ENCODE data around the gene KANK3. TPM values are rescaled to one million over a fixed set of nuclear protein-coding genes. Genes with fewer than 3 reads are reported as not detected.
"Not testable (repeated sequence)": the region's sequence is repeated elsewhere in the genome, so short reads cannot be mapped to it uniquely, and the experiment has no call there.

KANK3 gene
- total RNA-seq = 1 to 10 TPM; 3.4 to 3.5 TPM

DNA sequence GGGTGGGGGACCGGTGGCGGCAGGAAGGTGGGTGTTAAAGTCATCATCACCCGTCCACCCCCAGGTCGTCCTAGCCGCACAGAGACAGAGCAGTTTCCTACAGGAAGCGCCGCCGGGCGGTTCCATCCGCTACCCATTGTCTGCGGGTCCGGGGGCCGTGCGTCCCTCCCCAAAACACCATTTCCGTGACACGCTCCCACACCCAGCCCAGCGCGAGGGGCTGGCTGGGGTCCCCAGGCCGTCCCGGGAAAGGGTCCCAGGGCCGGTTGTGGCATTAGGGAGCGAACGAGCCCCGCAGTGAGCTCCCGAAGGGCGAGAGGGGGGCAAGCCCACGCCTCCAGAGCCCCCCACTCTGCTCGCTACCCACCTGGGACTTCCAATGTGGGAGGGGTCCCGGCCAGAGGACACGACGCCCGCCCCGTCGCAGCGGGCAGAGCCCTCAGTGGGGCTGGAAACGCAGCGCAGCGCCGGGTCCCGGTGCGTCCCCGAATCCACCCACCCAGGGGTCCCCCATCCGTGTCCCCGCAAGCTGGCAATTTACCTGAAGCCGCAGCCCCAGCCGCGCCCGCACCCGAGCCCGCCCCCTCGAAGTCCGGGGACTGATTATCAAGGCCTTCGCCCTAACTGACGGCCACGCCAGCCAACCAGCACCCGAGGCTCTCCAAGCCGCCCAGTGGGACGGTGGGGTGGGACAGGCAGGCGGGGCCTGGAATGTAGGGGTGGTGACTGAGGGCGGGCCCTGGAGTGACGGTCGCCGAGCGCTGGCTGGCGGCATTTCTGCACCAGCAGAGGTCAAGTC, at the start of gene KANK3:
TSS of gene KANK3 (minus strand) at position 579 of the 799 bp plus-strand sequence. CDS start 5,434 bp downstream, outside the sequence.
- H3K9me3 Mint-ChIP-seq (ENCODE audit: insufficient read depth) = no peaks in the 10 kb centered on the region
- no peaks in the 10 kb centered on the region for H3K36me3 Mint-ChIP-seq (ENCODE audit: low read depth)
- ChIA-PET CTCF (interaction anchor here (1.0 to 5.8 kb wide), 3 partner anchors 8 to 11 kb away, joined by 3 to 46 read pairs (median 4); no protein-coding TSS in a partner anchor), POLR2A (interaction anchor here (0.6 to 2.0 kb wide), 3 partner anchors 8 to 129 kb away, joined by 3 to 13 read pairs (median 3); partner anchors contain the start of genes NDUFA7 and RPS28)
- H3K4me1 Mint-ChIP-seq (ENCODE audit: low read depth) = peaks cover 20% of the 10 kb centered on the region
- H3K4me3 Mint-ChIP-seq = peak within 1 kb of the TSS; percentile 77
- ATAC-seq (peak; percentile 100), DNase-seq (peak; percentile 96)
- peaks cover 24% of the 10 kb centered on the region for H3K27me3 Mint-ChIP-seq (ENCODE audit: low read depth)
- H3K27ac Mint-ChIP-seq = peak within 1 kb of the TSS; percentile 72

DNA sequence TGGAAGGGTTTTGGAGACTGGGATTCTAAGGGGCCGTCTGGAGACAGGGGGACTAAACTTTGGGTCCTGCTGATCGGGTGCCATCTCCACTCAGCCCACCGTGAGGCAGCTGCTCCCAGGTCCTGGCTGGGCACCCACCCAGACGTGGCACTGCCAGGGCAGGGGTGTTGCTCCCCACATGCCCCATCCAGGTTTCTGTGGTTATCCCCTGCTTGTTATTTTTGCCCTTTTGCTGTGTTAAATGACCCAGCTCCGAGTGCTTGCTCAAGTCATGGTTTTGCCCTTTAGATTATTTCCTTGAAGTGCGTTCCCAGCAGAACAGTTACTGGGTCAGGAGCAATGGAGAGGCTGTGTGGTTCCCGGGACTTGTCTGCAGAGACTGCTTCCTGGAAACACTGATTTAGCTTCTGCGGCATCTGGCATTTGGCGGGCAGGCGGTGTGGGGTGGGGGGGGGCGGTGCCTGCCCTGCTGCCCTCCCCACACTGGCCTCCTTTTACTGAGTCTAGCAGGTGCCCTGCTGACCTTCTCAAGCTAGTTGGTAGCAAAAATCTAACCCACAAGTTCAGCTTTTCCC, 49.0 kb upstream of the KANK3 start:
- ChIA-PET POLR2A (interaction anchor here (0.6 to 1.1 kb wide), 2 partner anchors 121 to 320 kb away, joined by 3 to 4 read pairs; no protein-coding TSS in a partner anchor), CTCF (interaction anchor here (6.0 kb wide), 1 partner anchor 38 kb away, joined by 45 read pairs; no protein-coding TSS in a partner anchor)
- DNase-seq (no peak), ATAC-seq (no peak)
- Mint-ChIP-seq H3K27me3 (ENCODE audit: low read depth) (no peaks in the 10 kb centered on the region), H3K36me3 (ENCODE audit: low read depth) (peaks cover 3% of the 10 kb centered on the region), H3K27ac (peak overlapping the region; percentile 74), H3K4me1 (ENCODE audit: low read depth) (peaks cover 48% of the 10 kb centered on the region), H3K4me3 (peak overlapping the region; percentile 25), H3K9me3 (ENCODE audit: insufficient read depth) (no peaks in the 10 kb centered on the region)

DNA sequence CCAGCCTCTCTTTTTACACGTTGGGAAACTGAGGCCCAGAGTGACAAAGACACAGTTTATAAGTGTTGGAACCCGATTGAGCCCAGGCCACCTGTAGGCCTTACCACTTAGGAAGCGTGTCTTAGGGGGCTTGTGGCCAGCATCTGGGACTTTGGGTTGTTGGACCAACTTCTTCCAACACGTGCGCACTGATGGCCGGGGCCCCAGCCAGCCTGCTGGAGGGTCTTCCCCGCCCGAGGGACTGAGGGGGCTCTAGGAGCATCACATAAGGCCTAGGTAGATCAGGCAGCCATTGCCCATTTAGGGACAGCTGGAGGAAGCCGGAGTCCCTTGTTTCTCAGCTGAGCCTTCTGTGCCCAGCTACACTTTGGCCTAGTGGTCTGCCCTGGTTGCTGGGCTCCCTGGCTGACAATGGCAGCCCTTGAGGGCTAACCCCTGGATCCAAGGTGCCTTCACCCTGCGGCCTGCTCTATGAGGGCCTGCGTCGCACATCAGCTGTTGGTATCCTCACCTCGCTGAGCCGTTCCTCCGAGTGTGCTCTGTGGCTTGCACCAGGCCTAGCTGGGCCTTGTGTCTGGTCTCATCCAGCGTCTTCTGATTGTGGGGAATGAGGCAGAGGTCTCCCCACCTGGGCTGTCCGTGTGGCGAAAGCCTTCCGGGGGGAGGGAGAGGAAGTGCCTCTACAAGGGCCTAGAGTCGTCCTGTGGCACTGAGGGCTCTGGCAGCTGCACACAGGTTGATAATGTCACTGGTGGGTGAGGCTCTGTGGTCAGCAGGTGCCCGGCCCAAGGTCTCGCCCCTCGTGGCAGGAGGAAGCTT, 48.3 kb upstream of the KANK3 start:
- ATAC-seq = no peak

DNA sequence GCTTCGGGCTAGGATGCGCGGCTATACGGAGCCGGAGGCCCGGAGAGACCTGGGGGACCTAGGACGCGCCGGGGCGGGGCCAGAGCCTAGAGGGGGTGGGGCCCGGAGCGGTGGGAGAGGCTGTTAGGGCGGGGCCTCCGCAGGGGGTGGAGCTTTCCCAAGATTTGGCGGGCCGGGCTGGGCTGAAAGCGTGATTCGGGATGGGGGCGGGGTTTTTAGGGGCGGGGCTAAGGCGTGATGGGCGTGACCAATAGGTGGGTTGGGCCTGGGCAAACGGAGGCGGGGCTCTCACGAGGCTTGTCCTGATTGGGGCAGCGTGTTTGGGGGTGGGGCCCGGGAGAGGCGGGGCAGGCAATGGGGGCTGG, 47.5 kb upstream of the KANK3 start:
- ChIA-PET POLR2A (interaction anchor here (0.6 to 1.2 kb wide), 3 partner anchors 10 to 24 kb away, joined by 3 read pairs; no protein-coding TSS in a partner anchor), CTCF (interaction anchor here (1.0 to 6.0 kb wide), 2 partner anchors 8 to 37 kb away, joined by 3 to 45 read pairs; no protein-coding TSS in a partner anchor)
- H3K27ac Mint-ChIP-seq = peak overlapping the region; percentile 80
- peaks cover 10% of the 10 kb centered on the region for H3K36me3 Mint-ChIP-seq (ENCODE audit: low read depth)
- no peaks in the 10 kb centered on the region for H3K27me3 Mint-ChIP-seq (ENCODE audit: low read depth)
- ATAC-seq (peak; percentile 69), DNase-seq (peak; percentile 95)
- H3K4me1 Mint-ChIP-seq (ENCODE audit: low read depth) = peaks cover 35% of the 10 kb centered on the region
- H3K9me3 Mint-ChIP-seq (ENCODE audit: insufficient read depth) = no peaks in the 10 kb centered on the region
- peak overlapping the region; percentile 95 for H3K4me3 Mint-ChIP-seq

More for the DNA sequence above, 48.3 kb upstream of the KANK3 start:
- H3K4me3 Mint-ChIP-seq = peak overlapping the region; percentile 95
- no peaks in the 10 kb centered on the region for H3K27me3 Mint-ChIP-seq (ENCODE audit: low read depth)
- H3K4me1 Mint-ChIP-seq (ENCODE audit: low read depth) = peaks cover 41% of the 10 kb centered on the region
- POLR2A ChIA-PET = interaction anchor here (0.6 to 1.1 kb wide), 2 partner anchors 25 to 122 kb away, joined by 3 read pairs; no protein-coding TSS in a partner anchor
- no peaks in the 10 kb centered on the region for H3K9me3 Mint-ChIP-seq (ENCODE audit: insufficient read depth)
- H3K27ac Mint-ChIP-seq = peak overlapping the region; percentile 80
- CTCF ChIA-PET = interaction anchor here (6.0 kb wide), 1 partner anchor 37 kb away, joined by 45 read pairs; no protein-coding TSS in a partner anchor
- H3K36me3 Mint-ChIP-seq (ENCODE audit: low read depth) = peaks cover 9% of the 10 kb centered on the region
- no peak for DNase-seq

DNA sequence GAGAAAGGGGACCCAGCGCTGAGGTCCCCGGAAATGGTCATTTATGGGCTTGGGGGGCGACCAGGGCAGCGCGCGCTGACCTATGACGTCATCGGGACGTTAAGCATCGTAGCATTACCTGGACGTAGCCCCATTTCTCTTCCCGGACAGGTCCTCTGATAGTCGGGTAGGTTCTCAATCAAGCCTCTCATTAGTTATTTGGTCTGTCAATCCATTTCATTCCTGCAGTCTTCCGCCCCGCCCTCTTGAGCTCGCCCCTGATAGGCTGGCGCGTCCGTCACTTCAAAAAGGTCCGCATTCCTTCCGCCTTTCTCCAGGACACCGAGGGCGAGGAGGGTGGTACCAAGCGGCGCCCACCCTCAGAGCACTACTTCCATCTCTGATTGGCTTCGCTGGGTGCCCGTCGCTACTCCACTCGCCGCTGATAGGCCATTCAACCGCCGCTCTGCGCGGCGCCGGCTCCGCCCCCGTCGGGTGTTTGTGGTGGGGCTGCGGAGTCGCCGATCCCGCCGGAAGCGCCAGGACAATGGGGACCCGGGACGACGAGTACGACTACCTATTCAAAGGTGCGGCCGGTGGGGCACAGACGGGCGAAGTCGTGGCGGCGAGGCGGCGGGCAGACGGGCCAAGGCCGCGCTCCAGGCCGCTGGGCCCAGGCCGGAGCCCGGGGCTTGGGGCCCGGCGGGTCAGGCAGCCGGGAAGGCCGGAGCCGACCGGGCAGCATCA, 47.0 kb upstream of the KANK3 start, which contains the start of gene RAB11B:
TSS of gene RAB11B (plus strand) at position 470 of the 726 bp plus-strand sequence. CDS start at position 527, 57 bp downstream.
- CTCF ChIA-PET = interaction anchor here (1.0 to 6.0 kb wide), 2 partner anchors 8 to 36 kb away, joined by 3 to 45 read pairs; no protein-coding TSS in a partner anchor
- DNase-seq (peak; percentile 100), ATAC-seq (peak; percentile 96)
- Mint-ChIP-seq H3K36me3 (ENCODE audit: low read depth) (peaks cover 10% of the 10 kb centered on the region), H3K9me3 (ENCODE audit: insufficient read depth) (no peaks in the 10 kb centered on the region), H3K27ac (peak within 1 kb of the TSS; percentile 99), H3K27me3 (ENCODE audit: low read depth) (no peaks in the 10 kb centered on the region), H3K4me3 (peak within 1 kb of the TSS; percentile 95), H3K4me1 (ENCODE audit: low read depth) (peaks cover 30% of the 10 kb centered on the region)
- POLR2A ChIA-PET = interaction anchor here (0.9 to 1.2 kb wide), 3 partner anchors 9 to 13 kb away, joined by 3 read pairs; no protein-coding TSS in a partner anchor

DNA sequence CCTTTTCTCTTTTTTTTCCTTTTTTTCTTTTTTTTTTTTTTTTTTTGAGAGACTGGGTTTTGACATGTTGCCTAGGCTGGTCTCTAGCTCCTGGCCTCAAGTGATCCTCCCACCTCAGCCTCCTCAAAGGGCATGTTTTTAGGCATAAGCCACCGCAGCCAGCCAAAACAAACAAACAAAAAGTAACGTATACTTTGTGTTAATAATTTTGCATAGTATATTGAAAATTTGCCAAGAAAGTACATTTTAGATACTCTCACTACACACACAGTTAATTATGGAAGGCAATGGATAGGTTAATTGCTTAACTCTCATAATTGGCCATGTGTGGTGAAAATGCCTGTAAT, 45.5 kb upstream of the KANK3 start:
- ChIA-PET POLR2A (no interaction called here), CTCF (no interaction called here)
- Mint-ChIP-seq H3K36me3 (ENCODE audit: low read depth) (peaks cover 10% of the 10 kb centered on the region), H3K27me3 (ENCODE audit: low read depth) (no peaks in the 10 kb centered on the region), H3K4me3 (no peak overlapping the region), H3K4me1 (ENCODE audit: low read depth) (peaks cover 29% of the 10 kb centered on the region), H3K27ac (no peak overlapping the region), H3K9me3 (ENCODE audit: insufficient read depth) (no peaks in the 10 kb centered on the region)
- DNase-seq = no peak
- no peak for ATAC-seq

DNA sequence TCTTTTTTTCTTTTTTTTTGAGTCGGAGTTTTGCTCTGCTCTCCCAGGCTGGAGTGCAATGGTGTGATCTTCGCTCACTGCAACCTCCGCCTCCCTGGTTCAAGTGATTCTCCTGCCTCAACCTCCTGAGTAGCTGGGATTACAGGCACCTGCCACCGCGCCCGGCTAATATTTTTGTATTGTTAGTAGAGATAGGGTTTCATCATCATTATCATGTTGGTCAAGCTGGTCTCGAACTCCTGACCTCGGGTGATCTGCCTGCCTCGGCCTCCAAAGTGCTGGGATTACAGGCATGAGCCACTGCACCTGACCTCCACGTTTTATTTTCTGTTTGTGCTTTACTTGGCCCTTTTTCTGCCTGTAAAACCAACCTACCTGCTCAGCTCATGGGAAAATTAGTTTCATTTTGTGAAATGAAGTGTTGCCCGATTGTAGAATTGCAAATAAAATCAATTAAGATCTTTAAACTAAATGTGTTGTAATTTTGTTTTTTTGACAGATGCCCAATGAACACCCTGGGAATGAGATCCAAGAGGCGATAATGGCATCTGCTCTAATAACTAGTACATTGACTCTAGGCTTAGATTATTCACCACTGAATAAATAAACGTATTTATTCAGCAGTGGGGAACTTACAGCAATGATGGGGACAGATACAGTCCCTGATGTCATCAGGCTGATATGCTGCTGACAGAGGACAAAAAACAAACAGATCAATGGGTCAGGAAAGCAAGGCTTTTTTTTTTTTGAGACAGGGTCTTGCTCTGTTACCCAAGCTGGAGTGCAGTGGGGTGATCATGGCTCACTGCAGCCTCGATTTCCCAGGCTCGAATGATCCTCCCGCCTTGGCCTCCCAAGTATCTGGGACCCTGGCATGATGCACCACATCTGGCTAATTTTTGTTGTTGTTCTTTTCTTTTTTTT, 44.9 kb upstream of the KANK3 start:
- Mint-ChIP-seq H3K36me3 (ENCODE audit: low read depth) (peaks cover 10% of the 10 kb centered on the region), H3K4me1 (ENCODE audit: low read depth) (peaks cover 26% of the 10 kb centered on the region), H3K4me3 (no peak overlapping the region), H3K9me3 (ENCODE audit: insufficient read depth) (no peaks in the 10 kb centered on the region), H3K27me3 (ENCODE audit: low read depth) (no peaks in the 10 kb centered on the region), H3K27ac (peak overlapping the region; percentile 54)
- DNase-seq (no peak), ATAC-seq (no peak)
- ChIA-PET CTCF (interaction anchor here (0.7 to 1.6 kb wide), 3 partner anchors 20 to 190 kb away, joined by 3 to 4 read pairs (median 3); partner anchors contain the start of gene MYO1F), POLR2A (interaction anchor here (0.6 to 0.7 kb wide), 2 partner anchors 32 to 862 kb away, joined by 3 to 4 read pairs; no protein-coding TSS in a partner anchor)

DNA sequence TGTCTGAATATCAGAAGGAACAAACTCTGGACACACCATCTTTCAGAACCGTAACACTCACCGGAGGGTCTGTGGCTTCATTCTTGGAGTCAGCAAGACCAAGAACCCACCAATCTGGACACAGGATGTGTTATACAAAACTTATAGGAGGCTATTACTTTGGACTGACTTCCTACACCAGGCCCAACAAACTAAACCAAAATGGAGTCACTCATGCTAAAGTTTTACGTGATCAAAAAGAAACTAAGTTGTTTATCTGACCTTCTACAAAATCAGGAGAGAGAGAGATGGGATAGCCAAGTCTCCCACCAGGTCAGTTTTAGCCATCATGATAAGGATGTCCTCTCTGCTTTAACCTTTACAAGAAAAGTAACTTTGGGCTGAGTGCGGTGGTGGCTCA, 43.9 kb upstream of the KANK3 start:
- no peaks in the 10 kb centered on the region for H3K9me3 Mint-ChIP-seq (ENCODE audit: insufficient read depth)
- ChIA-PET CTCF (interaction anchor here (0.7 to 1.6 kb wide), 4 partner anchors 19 to 191 kb away, joined by 3 to 4 read pairs (median 3); partner anchors contain the start of gene MYO1F), POLR2A (interaction anchor here (0.6 to 0.7 kb wide), 2 partner anchors 31 to 861 kb away, joined by 3 to 4 read pairs; no protein-coding TSS in a partner anchor)
- peaks cover 18% of the 10 kb centered on the region for H3K4me1 Mint-ChIP-seq (ENCODE audit: low read depth)
- H3K27me3 Mint-ChIP-seq (ENCODE audit: low read depth) = no peaks in the 10 kb centered on the region
- H3K36me3 Mint-ChIP-seq (ENCODE audit: low read depth) = peaks cover 10% of the 10 kb centered on the region
- DNase-seq (no peak), ATAC-seq (no peak)
- no peak overlapping the region for H3K4me3 Mint-ChIP-seq
- no peak overlapping the region for H3K27ac Mint-ChIP-seq

DNA sequence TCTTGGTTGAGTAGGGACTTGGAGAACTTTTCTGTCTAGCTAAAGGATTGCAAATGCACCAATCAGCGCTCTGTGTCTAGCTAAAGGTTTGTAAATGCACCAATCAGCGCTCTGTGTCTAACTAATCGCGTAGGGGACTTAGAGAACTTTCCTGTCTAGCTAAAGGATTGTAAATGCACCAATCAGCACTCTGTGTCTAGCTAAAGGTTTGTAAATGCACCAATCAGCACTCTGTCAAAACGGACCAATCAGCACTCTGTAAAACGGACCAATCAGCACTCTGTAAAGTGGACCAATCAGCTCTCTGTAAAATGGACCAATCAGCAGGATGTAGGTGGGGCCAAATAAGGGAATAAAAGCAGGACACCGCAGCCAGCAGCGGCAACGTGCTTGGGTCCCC, 43.4 kb upstream of the KANK3 start:
- H3K4me3 Mint-ChIP-seq; H3K9me3 Mint-ChIP-seq (ENCODE audit: insufficient read depth); H3K27ac Mint-ChIP-seq; ATAC-seq; H3K27me3 Mint-ChIP-seq (ENCODE audit: low read depth); POLR2A ChIA-PET; DNase-seq: not testable (repeated sequence)
- Mint-ChIP-seq H3K4me1 (ENCODE audit: low read depth) (peaks cover 13% of the 10 kb centered on the region), H3K36me3 (ENCODE audit: low read depth) (peaks cover 10% of the 10 kb centered on the region)
- CTCF ChIA-PET = interaction anchor here (0.9 to 1.6 kb wide), 4 partner anchors 31 to 228 kb away, joined by 3 to 4 read pairs (median 3); partner anchors contain the start of gene MYO1F

DNA sequence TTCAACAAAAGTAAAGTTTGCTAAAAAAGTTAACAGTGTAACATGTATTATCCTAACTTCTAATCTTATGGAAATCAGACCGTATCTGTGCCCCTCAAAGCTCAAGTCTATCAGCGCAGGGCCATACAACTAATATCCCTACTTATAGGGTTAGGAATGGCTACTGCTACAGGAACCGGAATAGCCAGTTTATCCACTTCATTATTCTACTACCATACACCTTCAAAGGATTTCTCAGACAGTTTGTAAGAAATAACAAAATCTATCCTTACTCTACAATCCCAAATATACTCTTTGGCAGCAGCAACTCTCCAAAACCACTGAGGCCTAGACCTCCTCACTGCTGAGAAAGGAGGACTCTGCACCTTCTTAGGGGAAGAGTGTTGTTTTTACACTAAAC, 42.5 kb upstream of the KANK3 start:
- H3K36me3 Mint-ChIP-seq (ENCODE audit: low read depth) = peaks cover 10% of the 10 kb centered on the region
- H3K4me3 Mint-ChIP-seq; H3K4me1 Mint-ChIP-seq (ENCODE audit: low read depth); H3K27me3 Mint-ChIP-seq (ENCODE audit: low read depth); DNase-seq; H3K9me3 Mint-ChIP-seq (ENCODE audit: insufficient read depth); CTCF ChIA-PET; H3K27ac Mint-ChIP-seq; ATAC-seq: not testable (repeated sequence)
- POLR2A ChIA-PET = interaction anchor here (0.7 kb wide), 1 partner anchor 211 kb away, joined by 4 read pairs; no protein-coding TSS in a partner anchor

All from activated CD8-positive, alpha-beta T cell treated with anti-CD3 and anti-CD28 coated beads, Interleukin-2, amount 10 ng/mL, durations not matched to agents 7 days and 5 days (primary cell).